GM23338 (cell line): ENCODE data around the gene GYPC. TPM values are rescaled to one million over a fixed set of nuclear protein-coding genes. Genes with fewer than 3 reads are reported as not detected.

ENCODE experiments used
- ATAC-seq: fragments of 200-7000 bp; cut with Tn5 transposase; 3 replicates; pipeline ENCODE4 v1.9.1; 2020
- DNase-seq: peaks from one replicate; pipeline ENCODE4 v3.0.0-alpha.2; 2015; ENCODE audit warnings: low spot score
- H2AFZ ChIP-seq: fragments of 200-600 bp; sonication (generic); 2 replicates; pipeline ENCODE4 v1.8.0; 2016; ENCODE audit warnings: antibody characterized with exemption, mild to moderate bottlenecking, moderate library complexity
- H3F3A ChIP-seq: fragments of 200-600 bp; sonication (generic); replicated peaks from 2 replicates; pipeline ENCODE4 v1.8.0; 2017; ENCODE audit warnings: antibody characterized with exemption, mixed run types, low read depth
- H3K27ac ChIP-seq: fragments of 200-600 bp; sonication (generic); 2 replicates; pipeline ENCODE4 v1.6.1; 2016; ENCODE audit warnings: low read depth
- H3K27me3 ChIP-seq: fragments of 200-600 bp; sonication (generic); 2 replicates; pipeline ENCODE4 v1.8.0; 2016; ENCODE audit warnings: mild to moderate bottlenecking, mixed run types, moderate library complexity; ENCODE audit not compliant: insufficient read depth
- H3K36me3 ChIP-seq: fragments of 200-600 bp; sonication (generic); 2 replicates; pipeline ENCODE4 v1.8.0; 2016; ENCODE audit warnings: mild to moderate bottlenecking; ENCODE audit not compliant: insufficient read depth
- H3K4me1 ChIP-seq: fragments of 200-600 bp; sonication (generic); 2 replicates; pipeline ENCODE4 v1.8.0; 2016; ENCODE audit warnings: mild to moderate bottlenecking, moderate library complexity; ENCODE audit not compliant: insufficient read depth
- H3K4me2 ChIP-seq: fragments of 200-600 bp; sonication (generic); 2 replicates; pipeline ENCODE4 v1.7.1; 2017; ENCODE audit warnings: mixed run types
- H3K4me3 ChIP-seq: fragments of 200-600 bp; sonication (generic); 2 replicates; pipeline ENCODE4 v1.6.1; 2016; ENCODE audit warnings: mixed run types
- H3K79me2 ChIP-seq: fragments of 200-600 bp; sonication (generic); replicated peaks from 2 replicates; pipeline ENCODE4 v1.8.0; 2017; ENCODE audit warnings: mild to moderate bottlenecking; ENCODE audit not compliant: insufficient read depth
- H3K9me2 ChIP-seq: fragments of 200-600 bp; sonication (generic); 2 replicates; pipeline ENCODE4 v1.8.0; 2017; ENCODE audit not compliant: insufficient read depth
- H4K20me1 ChIP-seq: fragments of 200-600 bp; sonication (generic); replicated peaks from 2 replicates; pipeline ENCODE4 v1.8.0; 2017; ENCODE audit warnings: mild to moderate bottlenecking; ENCODE audit not compliant: insufficient read depth
- H3K27ac Mint-ChIP-seq: 2 replicates; pipeline ENCODE4 v1.8.0; 2020; ENCODE audit warnings: inconsistent platforms, mild to moderate bottlenecking, moderate library complexity, mixed read lengths
- H3K27me3 Mint-ChIP-seq: 3 replicates; pipeline ENCODE4 v1.8.0; 2022; ENCODE audit warnings: low read depth, mild to moderate bottlenecking, moderate library complexity, mixed read lengths, inconsistent platforms; ENCODE audit not compliant: insufficient read depth, poor library complexity
- H3K36me3 Mint-ChIP-seq: 3 replicates; pipeline ENCODE4 v1.8.0; 2021; ENCODE audit warnings: low read depth, mild to moderate bottlenecking, inconsistent platforms, moderate library complexity, mixed read lengths
- H3K4me1 Mint-ChIP-seq: 3 replicates; pipeline ENCODE4 v1.8.0; 2020; ENCODE audit warnings: mild to moderate bottlenecking, inconsistent platforms, mixed read lengths
- H3K4me3 Mint-ChIP-seq: 3 replicates; pipeline ENCODE4 v1.8.0; 2021; ENCODE audit warnings: moderate library complexity, mild to moderate bottlenecking, inconsistent platforms, mixed read lengths
- H3K9me3 Mint-ChIP-seq: 3 replicates; pipeline ENCODE4 v1.8.0; 2020; ENCODE audit warnings: moderate library complexity, mild to moderate bottlenecking, inconsistent platforms, mixed read lengths
- CREB1 ChIP-seq: fragments of 250-450 bp; sonication (Bioruptor Pico); IDR thresholded peaks from 2 replicates; pipeline ENCODE4 v1.5.0; 2020; ENCODE audit warnings: low read depth, mild to moderate bottlenecking, moderate library complexity
- EZH2 ChIP-seq: fragments of 200-600 bp; sonication (generic); IDR thresholded peaks from one replicate; pipeline ENCODE4 v1.8.0; 2017; ENCODE audit warnings: antibody characterized with exemption, mild to moderate bottlenecking, low read depth; ENCODE audit not compliant: unreplicated experiment
- EZH2phosphoT487 ChIP-seq: fragments of 200-600 bp; sonication (generic); IDR thresholded peaks from one replicate; pipeline ENCODE4 v1.8.1; 2018; ENCODE audit warnings: antibody characterized with exemption; ENCODE audit not compliant: unreplicated experiment
- JUNB ChIP-seq: IDR thresholded peaks from one replicate; pipeline ENCODE4 v1.6.1; 2016; ENCODE audit warnings: antibody characterized with exemption; ENCODE audit not compliant: unreplicated experiment
- NANOG ChIP-seq: IDR thresholded peaks from 2 replicates; pipeline ENCODE4 v1.6.1; 2016; ENCODE audit warnings: antibody characterized with exemption, borderline replicate concordance
- POLR2AphosphoS5 ChIP-seq: IDR thresholded peaks from 2 replicates; pipeline ENCODE4 v1.6.1; 2016; ENCODE audit warnings: antibody characterized with exemption, low read depth
- STAT1 ChIP-seq: IDR thresholded peaks from one replicate; pipeline ENCODE4 v1.6.1; 2016; ENCODE audit warnings: antibody characterized with exemption; ENCODE audit not compliant: unreplicated experiment
- ZNF114 ChIP-seq: fragments of 250-450 bp; sonication (Bioruptor Pico); IDR thresholded peaks from 2 replicates; pipeline ENCODE4 v1.5.0; 2020; ENCODE audit warnings: mild to moderate bottlenecking, moderate library complexity
- ZNF331 ChIP-seq: fragments of 250-450 bp; sonication (Bioruptor Pico); IDR thresholded peaks from 2 replicates; pipeline ENCODE4 v1.5.0; 2020; ENCODE audit warnings: low read depth, mild to moderate bottlenecking, moderate library complexity
- polyA plus RNA-seq: library from polyadenylated mRNA; unstranded; fragments of >200 nt; fragmentation: Nextera tagmentation; extraction: Ambion mirVana; gene quantifications from 2 replicates; pipeline ENCODE4 v1.2.1, GENCODE V29; 2016
- total RNA-seq: library from RNA; depleted of rRNA; stranded (reverse); fragments of >200 nt; shearing (Covaris generic); gene quantifications from 2 replicates; pipeline ENCODE4 v1.2.3, GENCODE V29; 2014
- TF ChIP-seq, protein P1 (sequence below), 2 experiments: fragments of 200-600 bp in 1 of 2; sonication (generic) in 1 of 2; conservative IDR thresholded peaks; 2 replicates each; pipeline versions ENCODE4 v1.5.1 to v1.6.1; 2016 to 2017; ENCODE audit warnings: antibody characterized with exemption in 2 of 2, low read depth in 2 of 2, mild to moderate bottlenecking in 2 of 2, moderate library complexity in 1 of 2
- TF ChIP-seq, protein P2 (sequence below): IDR thresholded peaks from 2 replicates; pipeline ENCODE4 v1.6.1; 2016; ENCODE audit warnings: antibody characterized with exemption
- TF ChIP-seq, protein P3 (sequence below): IDR thresholded peaks from one replicate; pipeline ENCODE4 v1.6.1; 2018; ENCODE audit warnings: antibody characterized with exemption; ENCODE audit not compliant: unreplicated experiment
- TF ChIP-seq, protein P4 (sequence below): fragments of 250-450 bp; sonication (Bioruptor Pico); IDR thresholded peaks from 2 replicates; pipeline ENCODE4 v1.5.0; 2020; ENCODE audit warnings: mild to moderate bottlenecking, moderate library complexity

The GYPC gene
- total and polyA plus RNA-seq, 2 experiments from 2014 or later, result 19.6 to 29.7 TPM

DNA sequence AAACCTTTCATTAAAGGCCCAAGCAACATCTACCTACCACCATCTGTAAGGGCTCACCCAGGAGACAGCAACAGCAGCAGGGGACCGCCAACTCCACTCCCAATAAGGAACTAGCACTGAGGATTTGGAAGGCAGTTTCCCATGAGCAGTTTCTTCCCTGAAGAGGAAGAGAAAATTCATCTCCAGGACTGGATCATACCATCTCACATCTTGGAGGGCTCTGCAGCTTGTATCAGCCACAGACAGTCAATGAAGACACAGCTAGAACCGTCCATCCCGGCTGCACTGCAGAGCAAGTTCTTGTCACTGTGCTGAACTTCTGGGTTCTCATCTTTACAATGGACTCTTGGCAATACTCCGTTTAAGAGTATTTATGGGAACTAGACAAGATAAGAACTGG, 2.8 kb upstream of the GYPC start:
- peaks cover 7% of the 10 kb centered on the region; the same call in 1 of the 2 replicates for H3K27me3 ChIP-seq
- H2AFZ ChIP-seq, result 0 out of 2 replicates have a peak overlapping the region, but pooled peaks have one; percentile 28
- no peak overlapping the region for H3K4me3 ChIP-seq
- Mint-ChIP-seq H3K4me1 (peaks cover 24% of the 10 kb centered on the region), H3K36me3 (0 out of 3 replicates have a peak, but pooled peaks cover under 1% of the 10 kb centered on the region), H3K27ac (no peak overlapping the region), H3K9me3 (peaks cover 5% of the 10 kb centered on the region), H3K27me3 (peaks cover 16% of the 10 kb centered on the region), H3K4me3 (no peak overlapping the region)
- H3K4me1 ChIP-seq, result peaks cover 24% of the 10 kb centered on the region
- H3K79me2 ChIP-seq, result peaks cover under 1% of the 10 kb centered on the region; the same call in 1 of the 2 replicates
- no peak overlapping the region for H3K4me2 ChIP-seq
- DNase-seq (no peak), ATAC-seq (no peak)
- H3F3A ChIP-seq, result peaks cover 11% of the 10 kb centered on the region
- no peaks in the 10 kb centered on the region for H4K20me1 ChIP-seq
- no peaks in the 10 kb centered on the region for H3K36me3 ChIP-seq
- no peaks in the 10 kb centered on the region for H3K9me2 ChIP-seq
- H3K27ac ChIP-seq, result no peak overlapping the region
- TF ChIP-seq STAT1 (no peak), CREB1 (no peak), ZNF114 (CRISPR knock-in tag) (no peak), JUNB (no peak), ZNF331 (CRISPR knock-in tag) (no peak), NANOG (no peak), EZH2phosphoT487 (no peak), POLR2AphosphoS5 (no peak), EZH2 (no peak)
- TF ChIP-seq, protein P1, sequence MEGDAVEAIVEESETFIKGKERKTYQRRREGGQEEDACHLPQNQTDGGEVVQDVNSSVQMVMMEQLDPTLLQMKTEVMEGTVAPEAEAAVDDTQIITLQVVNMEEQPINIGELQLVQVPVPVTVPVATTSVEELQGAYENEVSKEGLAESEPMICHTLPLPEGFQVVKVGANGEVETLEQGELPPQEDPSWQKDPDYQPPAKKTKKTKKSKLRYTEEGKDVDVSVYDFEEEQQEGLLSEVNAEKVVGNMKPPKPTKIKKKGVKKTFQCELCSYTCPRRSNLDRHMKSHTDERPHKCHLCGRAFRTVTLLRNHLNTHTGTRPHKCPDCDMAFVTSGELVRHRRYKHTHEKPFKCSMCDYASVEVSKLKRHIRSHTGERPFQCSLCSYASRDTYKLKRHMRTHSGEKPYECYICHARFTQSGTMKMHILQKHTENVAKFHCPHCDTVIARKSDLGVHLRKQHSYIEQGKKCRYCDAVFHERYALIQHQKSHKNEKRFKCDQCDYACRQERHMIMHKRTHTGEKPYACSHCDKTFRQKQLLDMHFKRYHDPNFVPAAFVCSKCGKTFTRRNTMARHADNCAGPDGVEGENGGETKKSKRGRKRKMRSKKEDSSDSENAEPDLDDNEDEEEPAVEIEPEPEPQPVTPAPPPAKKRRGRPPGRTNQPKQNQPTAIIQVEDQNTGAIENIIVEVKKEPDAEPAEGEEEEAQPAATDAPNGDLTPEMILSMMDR (conservative IDR thresholded peaks at IDR 0.05; ENCODE audit: low read depth in 2 of 2), result no peak
- TF ChIP-seq, protein P2, sequence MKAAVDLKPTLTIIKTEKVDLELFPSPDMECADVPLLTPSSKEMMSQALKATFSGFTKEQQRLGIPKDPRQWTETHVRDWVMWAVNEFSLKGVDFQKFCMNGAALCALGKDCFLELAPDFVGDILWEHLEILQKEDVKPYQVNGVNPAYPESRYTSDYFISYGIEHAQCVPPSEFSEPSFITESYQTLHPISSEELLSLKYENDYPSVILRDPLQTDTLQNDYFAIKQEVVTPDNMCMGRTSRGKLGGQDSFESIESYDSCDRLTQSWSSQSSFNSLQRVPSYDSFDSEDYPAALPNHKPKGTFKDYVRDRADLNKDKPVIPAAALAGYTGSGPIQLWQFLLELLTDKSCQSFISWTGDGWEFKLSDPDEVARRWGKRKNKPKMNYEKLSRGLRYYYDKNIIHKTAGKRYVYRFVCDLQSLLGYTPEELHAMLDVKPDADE, result no peak
- TF ChIP-seq, protein P3, sequence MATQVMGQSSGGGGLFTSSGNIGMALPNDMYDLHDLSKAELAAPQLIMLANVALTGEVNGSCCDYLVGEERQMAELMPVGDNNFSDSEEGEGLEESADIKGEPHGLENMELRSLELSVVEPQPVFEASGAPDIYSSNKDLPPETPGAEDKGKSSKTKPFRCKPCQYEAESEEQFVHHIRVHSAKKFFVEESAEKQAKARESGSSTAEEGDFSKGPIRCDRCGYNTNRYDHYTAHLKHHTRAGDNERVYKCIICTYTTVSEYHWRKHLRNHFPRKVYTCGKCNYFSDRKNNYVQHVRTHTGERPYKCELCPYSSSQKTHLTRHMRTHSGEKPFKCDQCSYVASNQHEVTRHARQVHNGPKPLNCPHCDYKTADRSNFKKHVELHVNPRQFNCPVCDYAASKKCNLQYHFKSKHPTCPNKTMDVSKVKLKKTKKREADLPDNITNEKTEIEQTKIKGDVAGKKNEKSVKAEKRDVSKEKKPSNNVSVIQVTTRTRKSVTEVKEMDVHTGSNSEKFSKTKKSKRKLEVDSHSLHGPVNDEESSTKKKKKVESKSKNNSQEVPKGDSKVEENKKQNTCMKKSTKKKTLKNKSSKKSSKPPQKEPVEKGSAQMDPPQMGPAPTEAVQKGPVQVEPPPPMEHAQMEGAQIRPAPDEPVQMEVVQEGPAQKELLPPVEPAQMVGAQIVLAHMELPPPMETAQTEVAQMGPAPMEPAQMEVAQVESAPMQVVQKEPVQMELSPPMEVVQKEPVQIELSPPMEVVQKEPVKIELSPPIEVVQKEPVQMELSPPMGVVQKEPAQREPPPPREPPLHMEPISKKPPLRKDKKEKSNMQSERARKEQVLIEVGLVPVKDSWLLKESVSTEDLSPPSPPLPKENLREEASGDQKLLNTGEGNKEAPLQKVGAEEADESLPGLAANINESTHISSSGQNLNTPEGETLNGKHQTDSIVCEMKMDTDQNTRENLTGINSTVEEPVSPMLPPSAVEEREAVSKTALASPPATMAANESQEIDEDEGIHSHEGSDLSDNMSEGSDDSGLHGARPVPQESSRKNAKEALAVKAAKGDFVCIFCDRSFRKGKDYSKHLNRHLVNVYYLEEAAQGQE, result no peak
- TF ChIP-seq, protein P4, sequence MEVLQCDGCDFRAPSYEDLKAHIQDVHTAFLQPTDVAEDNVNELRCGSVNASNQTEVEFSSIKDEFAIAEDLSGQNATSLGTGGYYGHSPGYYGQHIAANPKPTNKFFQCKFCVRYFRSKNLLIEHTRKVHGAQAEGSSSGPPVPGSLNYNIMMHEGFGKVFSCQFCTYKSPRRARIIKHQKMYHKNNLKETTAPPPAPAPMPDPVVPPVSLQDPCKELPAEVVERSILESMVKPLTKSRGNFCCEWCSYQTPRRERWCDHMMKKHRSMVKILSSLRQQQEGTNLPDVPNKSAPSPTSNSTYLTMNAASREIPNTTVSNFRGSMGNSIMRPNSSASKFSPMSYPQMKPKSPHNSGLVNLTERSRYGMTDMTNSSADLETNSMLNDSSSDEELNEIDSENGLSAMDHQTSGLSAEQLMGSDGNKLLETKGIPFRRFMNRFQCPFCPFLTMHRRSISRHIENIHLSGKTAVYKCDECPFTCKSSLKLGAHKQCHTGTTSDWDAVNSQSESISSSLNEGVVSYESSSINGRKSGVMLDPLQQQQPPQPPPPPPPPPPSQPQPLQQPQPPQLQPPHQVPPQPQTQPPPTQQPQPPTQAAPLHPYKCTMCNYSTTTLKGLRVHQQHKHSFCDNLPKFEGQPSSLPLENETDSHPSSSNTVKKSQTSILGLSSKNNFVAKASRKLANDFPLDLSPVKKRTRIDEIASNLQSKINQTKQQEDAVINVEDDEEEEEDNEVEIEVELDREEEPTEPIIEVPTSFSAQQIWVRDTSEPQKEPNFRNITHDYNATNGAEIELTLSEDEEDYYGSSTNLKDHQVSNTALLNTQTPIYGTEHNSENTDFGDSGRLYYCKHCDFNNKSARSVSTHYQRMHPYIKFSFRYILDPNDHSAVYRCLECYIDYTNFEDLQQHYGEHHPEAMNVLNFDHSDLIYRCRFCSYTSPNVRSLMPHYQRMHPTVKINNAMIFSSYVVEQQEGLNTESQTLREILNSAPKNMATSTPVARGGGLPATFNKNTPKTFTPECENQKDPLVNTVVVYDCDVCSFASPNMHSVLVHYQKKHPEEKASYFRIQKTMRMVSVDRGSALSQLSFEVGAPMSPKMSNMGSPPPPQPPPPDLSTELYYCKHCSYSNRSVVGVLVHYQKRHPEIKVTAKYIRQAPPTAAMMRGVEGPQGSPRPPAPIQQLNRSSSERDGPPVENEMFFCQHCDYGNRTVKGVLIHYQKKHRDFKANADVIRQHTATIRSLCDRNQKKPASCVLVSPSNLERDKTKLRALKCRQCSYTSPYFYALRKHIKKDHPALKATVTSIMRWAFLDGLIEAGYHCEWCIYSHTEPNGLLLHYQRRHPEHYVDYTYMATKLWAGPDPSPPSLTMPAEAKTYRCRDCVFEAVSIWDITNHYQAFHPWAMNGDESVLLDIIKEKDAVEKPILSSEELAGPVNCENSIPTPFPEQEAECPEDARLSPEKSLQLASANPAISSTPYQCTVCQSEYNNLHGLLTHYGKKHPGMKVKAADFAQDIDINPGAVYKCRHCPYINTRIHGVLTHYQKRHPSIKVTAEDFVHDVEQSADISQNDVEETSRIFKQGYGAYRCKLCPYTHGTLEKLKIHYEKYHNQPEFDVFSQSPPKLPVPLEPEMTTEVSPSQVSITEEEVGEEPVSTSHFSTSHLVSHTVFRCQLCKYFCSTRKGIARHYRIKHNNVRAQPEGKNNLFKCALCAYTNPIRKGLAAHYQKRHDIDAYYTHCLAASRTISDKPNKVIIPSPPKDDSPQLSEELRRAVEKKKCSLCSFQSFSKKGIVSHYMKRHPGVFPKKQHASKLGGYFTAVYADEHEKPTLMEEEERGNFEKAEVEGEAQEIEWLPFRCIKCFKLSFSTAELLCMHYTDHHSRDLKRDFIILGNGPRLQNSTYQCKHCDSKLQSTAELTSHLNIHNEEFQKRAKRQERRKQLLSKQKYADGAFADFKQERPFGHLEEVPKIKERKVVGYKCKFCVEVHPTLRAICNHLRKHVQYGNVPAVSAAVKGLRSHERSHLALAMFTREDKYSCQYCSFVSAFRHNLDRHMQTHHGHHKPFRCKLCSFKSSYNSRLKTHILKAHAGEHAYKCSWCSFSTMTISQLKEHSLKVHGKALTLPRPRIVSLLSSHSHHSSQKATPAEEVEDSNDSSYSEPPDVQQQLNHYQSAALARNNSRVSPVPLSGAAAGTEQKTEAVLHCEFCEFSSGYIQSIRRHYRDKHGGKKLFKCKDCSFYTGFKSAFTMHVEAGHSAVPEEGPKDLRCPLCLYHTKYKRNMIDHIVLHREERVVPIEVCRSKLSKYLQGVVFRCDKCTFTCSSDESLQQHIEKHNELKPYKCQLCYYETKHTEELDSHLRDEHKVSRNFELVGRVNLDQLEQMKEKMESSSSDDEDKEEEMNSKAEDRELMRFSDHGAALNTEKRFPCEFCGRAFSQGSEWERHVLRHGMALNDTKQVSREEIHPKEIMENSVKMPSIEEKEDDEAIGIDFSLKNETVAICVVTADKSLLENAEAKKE (CRISPR knock-in tag), result no peak
